Activated T-cell treated with anti-CD3 and anti-CD28 coated beads for 24 hours (primary cell): ENCODE data around the gene CNTF.
"Not testable (repeated sequence)": the region's sequence is repeated elsewhere in the genome, so short reads cannot be mapped to it uniquely, and the experiment has no call there.

Source experiments
- DNase-seq: peaks from one replicate; pipeline ENCODE4 v3.0.0-alpha.2; 2020; ENCODE audit warnings: low read depth

CNTF gene, protein sequence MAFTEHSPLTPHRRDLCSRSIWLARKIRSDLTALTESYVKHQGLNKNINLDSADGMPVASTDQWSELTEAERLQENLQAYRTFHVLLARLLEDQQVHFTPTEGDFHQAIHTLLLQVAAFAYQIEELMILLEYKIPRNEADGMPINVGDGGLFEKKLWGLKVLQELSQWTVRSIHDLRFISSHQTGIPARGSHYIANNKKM

DNA sequence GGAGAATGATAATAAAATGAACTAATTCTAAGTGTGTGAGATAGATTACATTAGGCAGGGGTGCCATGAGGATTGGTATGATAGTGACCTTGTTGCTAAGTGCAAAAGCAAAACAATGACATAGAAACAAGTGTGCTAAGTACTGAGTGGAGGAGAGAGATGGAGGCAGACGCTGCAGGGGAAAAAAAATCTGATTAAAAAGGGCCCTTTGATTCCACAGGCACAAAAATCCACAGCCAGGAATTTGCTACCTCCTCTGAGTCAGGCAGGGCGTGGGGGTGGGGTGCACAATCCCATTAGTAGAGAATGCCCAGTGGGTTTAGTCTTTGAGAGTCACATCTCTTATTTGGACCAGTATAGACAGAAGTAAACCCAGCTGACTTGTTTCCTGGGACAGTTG lies at the start of gene CNTF:
Gene CNTF (plus strand): TSS at position 322 of the 400 bp plus-strand sequence. CDS start 88 bp downstream, outside the sequence.
- DNase-seq: no peak

DNA sequence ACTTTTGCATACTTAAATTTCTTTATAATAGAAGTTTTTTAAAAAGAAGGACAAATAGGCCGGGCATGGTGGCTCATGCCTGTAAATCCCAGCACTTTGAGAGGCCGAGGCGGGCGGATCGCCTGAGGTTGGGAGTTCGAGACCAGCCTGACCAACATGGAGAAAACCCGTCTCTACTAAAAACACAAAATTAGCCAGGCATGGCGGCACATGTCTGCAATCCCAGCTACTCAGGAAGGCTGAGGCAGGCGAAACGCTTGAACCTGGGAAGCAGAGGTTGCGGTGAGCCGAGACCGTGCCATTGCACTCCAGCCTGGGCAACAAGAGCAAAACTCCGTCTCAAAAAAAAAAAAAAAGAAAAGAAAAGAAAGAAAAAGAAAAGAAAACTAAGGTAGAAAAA lies 49.6 kb upstream of the CNTF start:
- not testable (repeated sequence) for DNase-seq

DNA sequence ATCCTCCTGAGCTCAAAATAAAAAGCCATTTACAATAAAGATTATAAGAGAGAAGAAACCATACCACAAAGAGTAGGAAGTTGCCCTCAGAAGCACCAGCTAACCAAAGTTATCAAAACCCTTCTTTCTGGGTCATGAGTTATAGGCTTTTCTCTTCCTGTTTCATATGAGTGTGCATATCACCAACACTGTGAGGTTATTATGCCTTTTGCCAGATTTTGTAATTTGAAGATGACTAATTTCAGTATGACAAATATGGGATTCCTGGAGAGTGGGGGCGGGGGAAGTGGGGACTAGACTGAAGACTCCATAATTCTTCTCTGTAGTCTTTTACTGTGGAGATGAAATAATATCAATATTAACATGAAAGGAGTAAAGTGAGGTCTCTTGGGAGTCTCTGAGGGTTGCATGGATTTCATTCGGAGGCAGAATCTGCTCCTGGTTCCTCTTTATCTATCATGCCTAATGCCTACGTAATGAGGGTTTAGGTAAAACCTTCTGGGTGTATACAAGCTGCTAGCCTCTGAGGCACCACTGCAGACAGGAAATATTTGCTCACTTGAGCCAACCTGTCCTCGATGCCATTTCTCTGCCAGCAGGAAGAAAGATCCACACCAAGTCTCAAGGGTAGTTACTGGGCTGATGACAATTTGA lies 48.9 kb upstream of the CNTF start:
- DNase-seq: peak; percentile 65

DNA sequence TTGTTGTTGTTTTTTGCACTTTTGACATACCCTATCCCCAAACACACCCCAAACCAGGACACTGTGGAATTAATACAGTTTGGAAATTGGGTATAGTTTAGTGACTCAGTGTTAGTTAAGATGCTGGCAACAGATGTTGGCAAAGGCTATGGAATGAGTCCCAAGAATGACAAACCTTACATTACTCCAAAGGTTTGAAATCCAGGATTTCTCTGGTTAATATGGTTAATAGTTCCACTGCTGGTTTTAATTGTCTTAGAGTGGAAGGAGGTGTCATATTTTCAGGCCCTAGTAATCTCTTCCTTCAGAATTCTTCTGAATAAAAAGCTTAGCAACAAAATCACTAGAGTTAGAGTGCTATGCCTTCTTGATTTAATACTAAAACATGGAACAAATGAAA lies 47.6 kb upstream of the CNTF start:
- DNase-seq: no peak

DNA sequence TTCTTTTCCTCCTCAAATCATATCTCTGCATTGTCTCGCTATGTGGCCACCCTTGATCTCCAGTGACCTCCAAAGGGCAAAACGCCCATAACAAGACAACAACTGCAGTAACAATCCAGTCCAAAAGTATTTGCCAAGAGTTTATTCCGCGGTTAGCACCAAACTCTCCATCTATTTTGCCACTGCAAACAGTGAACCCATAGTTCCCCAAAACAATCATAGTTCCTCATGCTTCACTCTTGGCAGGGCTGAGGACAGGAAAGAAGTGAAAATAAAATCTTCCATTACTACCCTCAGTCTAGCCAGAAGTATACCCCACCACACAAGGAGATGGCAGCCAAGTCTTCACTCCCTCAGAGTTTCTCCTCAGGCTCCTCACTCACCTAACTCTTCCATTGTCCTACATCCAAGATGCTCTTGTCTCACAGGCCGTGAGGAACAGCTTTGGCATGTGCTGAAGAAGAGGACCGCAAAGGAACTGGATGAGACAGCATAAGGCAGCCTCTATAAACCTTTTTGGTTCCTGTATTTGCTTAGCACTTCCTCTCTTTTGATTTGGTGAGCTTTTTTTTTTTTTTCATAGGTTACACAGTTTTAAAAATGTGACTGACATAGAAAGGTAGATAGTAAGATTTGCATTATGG lies 47.0 kb upstream of the CNTF start, which contains the start of gene LPXN:
Gene LPXN (minus strand): TSS at position 480 of the 644 bp plus-strand sequence. CDS start 84 bp downstream, at position 396.
- DNase-seq: no peak

DNA sequence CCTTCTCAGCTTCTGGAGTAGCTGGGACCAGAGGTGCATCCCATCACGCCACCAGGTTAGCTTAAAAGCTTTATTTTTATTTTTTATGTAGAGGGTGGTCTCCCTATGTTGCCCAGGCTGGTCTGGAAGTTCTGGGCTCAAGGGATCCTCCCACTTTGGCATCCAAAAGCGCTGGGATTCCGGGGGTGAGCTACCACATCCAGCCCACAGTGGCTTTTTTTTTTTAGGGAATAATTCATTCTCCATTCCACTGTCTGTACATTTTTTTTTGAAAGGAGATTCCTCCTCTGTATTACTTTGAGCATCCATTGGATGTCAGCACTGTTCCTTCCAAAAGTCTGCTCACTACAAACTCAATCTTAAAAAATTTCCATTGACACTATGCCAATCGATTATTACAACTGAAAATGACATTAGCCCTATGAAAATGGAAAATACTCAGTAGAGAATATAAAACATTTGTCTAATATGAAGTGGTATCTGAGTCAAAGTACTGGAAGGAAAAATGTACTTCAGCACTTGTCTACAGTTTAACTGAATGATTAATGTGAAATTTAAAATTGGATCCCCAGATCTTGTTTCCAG lies 45.5 kb upstream of the CNTF start:
- DNase-seq: no peak

DNA sequence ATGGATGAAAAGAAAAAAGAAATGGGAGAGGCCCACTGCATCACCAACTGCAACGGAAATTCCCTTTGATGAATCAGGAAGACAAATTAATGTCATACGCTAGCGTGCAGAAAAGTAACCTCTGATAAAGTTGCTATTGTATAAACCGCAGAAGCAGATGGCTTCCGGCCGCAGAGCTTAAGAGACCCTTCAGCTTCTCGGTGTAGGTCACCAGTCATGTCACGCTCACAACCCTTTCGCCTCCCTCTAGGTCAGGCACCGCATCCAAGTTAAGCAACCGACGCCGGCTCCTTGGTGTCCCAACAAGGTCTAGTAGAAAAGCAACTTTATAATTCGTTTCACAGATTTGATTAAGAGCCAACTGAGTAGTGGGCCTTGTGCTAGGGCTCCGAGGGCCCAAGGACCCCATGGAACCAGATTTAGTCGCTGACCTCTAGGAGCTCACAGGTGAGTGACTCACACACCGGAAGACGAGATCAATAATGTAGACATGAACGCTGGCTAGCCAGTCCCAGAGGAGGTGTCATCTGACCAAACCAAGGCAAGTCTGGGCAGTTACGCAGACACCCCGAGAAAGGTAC lies 44.8 kb upstream of the CNTF start:
- peak; percentile 68 for DNase-seq

DNA sequence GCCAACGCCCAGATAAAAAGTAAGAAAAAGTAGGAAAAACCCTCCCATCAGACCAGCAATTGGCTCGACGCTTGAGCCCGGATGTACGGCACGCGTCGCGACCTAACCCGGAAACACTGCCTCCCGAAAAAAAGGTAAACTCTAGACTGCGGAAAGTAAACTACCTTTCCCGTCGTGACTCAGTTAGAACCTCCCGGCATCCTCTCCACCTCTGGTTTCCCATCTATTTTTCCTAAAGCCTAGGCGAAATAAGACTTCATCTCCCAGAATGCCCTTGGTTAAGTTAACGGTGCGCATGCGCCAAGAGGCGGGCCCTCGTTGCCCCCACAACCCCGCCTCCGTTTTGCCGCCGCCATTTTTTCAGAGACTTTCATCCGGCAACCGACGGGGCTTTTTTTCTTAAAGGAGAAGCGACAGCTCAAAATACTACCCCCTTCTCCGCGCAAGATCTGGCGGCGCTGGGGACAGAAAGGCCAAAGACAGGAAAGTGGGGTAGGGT lies 44.3 kb upstream of the CNTF start:
- DNase-seq: peak; percentile 88

DNA sequence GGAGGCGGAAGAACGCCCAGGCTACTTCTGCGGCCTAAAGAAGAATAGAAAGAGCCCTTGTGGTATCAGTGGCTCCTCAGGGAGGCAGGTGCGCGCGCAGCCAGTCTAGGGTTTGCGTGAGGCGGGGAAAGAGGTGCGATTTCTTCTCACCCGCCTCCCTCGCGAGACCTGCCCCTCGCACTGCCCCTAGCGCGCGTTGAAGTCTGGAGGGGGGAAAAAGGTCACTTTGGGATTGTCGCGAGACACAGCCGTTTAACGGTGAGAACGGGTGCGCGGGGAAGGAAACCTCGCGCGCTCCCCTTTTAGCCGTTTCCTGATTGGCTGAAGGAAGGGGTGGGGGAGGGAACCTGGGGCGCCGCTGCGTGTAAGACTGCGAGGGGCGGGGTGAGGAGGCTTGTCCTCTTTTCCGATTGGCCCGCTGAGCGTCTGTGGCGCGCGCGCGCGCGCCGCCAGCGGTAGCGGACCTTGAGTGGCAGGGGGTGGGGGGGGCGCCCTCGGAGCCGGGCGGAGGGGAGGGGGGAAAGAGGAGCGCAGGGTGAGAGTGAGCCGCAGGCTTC lies 43.8 kb upstream of the CNTF start, which contains the start of gene ZFP91:
Gene ZFP91 (plus strand): TSS at position 429 of the 557 bp plus-strand sequence. CDS start 219 bp downstream, outside the sequence.
- DNase-seq: peak; percentile 95

DNA sequence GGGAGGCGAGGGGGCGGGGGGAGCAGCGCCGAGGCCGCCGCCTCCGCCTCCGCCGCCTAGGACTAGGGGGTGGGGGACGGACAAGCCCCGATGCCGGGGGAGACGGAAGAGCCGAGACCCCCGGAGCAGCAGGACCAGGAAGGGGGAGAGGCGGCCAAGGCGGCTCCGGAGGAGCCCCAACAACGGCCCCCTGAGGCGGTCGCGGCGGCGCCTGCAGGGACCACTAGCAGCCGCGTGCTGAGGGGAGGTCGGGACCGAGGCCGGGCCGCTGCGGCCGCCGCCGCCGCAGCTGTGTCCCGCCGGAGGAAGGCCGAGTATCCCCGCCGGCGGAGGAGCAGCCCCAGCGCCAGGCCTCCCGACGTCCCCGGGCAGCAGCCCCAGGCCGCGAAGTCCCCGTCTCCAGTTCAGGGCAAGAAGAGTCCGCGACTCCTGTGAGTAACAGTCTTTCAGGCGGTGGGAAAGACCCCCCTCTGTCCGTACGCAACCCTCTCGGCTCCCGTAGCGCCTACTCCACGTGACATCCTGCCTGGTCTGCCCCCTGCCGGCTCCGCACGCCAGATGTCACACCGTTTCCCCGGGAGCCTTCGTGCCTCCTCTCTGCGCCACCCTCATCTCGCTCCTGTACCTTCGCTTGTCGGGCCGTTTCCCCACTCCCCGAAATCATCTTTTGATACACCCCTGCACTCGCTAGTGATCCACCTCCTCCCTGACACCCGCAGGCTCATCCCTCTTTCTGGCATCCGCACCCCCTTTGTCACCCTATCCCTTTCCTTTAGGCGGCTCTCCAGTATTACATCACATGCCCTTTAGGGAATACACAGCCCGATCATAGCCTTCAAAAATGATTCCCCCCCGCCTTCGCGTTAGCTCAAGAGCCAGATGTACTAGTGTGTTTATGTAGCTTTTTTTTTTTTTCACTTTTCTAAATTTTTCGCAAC lies 43.0 kb upstream of the CNTF start:
- DNase-seq: peak; percentile 87

DNA sequence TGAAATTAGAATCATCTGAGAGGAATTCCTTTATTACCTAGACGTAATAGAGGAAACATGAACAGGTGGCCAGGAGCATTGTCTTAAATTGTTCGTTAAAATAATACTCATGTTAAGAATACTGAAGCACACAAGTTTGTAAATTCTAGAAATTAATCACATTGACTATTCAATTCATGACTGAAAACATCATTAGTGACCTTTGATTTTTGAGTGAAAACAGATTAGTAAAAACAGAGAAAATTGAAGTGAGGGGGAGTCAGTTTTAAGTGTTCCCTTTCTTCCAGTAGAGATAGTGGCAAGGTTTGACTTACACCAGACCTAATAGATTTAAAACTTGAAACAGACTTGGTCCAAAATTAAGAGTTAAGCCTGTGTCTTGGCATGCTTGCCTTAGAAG lies 42.2 kb upstream of the CNTF start:
- no peak for DNase-seq

DNA sequence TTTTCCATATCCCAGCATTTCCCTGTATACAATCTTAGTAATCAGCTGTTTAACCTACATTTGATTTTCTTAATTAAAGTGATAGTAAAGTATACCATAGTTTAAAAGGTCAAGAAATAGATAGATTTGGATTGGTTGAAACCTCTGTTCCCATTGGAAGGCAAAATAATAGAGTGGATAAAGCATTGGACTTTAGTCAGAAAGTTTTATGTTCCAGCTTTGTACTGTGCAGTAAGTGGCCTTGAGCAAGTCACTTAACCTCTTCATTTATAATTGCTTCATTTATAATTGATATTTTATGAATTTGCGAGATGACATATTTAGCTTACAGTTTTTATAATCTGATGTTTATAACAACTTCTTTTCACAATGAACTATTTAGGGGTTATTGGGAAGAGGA lies 40.0 kb upstream of the CNTF start:
- DNase-seq: no peak

DNA sequence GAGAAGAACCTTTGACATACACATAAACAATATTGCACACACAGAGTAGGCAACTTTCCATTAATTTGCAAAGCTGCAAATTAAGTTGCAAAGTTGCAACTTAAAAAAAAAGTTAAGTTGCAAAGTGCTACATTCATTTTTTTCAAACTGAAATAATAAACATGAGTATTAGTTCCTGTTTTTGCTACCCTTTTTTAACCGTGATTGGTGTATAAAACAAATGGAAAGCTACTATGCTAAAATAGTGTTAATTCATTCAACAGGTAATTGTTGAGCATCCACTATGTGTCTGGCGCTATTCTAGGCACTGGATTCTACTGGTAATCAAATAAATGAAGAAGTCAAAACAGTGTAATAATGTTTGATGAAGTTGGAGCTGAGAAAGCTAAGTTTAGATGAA lies 35.5 kb upstream of the CNTF start:
- DNase-seq: no peak

DNA sequence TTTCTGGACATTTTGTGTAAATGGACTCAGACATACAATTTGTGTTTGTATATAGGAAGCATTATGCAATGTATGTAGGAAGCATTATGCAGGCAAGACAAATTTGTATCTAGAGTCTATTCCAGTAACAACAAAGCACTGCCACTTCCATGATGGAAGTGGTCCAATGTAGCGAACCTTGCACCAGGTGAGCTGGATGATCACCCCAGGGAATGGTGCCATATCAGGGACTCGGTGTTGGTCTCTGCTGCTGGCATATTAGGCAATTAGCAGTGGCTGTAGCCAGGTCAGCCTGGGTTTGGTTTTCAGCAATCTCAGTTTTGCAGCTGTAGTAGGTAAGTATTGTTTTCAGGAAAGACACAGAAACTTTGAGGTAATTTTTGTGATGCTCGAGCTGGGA lies 30.8 kb upstream of the CNTF start:
- no peak for DNase-seq

DNA sequence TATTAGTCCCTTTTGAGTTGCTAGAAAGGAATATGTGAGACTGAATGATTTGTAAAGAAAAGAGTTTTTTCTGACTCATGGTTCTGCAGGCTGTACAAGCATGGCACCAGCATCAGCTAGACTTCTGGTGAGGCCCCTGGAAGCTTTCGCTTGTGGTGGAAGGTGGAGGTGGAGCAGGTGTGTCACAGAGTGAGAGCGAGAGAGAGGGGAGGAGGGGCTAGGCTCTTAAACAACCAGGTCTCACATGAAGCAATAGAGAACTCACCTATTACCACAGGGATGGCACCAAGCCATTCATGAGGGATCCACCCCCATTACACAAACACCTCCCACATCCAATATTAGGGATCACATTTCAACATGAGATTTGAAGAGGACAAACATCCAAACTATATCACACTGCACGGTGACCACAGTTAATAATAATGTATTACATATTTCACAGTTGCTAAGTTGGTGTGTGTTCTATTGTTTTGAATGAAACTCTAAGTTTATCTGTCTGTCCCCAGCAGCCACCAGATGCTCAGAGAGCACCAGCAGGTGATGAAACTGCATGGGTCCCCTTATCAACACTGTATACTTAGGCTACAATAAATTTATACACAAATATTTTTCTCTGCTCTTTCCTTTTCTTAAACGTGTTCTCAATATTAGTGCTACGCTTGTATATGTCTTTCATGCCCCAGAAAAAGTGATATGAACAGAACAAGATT lies 29.5 kb upstream of the CNTF start:
- peak; percentile 48 for DNase-seq

DNA sequence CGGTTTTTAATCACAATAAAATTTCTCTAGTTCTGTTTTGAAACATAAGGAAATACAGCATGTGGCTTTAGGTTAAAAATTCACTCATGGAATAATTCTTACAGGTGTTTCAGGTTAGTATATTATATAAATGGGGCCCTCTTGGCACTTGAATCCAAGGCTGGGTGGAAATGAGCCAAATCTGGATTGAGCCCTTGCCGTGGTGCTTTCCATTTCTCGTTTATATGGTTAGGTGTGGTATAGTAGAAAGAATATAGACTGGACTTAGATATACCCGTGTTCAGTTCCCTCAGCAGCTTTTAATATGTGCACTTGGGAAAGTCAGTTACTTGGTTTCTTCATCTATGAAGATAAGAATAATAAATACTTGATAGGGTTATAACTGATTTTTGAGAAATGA lies 27.6 kb upstream of the CNTF start:
- no peak for DNase-seq

DNA sequence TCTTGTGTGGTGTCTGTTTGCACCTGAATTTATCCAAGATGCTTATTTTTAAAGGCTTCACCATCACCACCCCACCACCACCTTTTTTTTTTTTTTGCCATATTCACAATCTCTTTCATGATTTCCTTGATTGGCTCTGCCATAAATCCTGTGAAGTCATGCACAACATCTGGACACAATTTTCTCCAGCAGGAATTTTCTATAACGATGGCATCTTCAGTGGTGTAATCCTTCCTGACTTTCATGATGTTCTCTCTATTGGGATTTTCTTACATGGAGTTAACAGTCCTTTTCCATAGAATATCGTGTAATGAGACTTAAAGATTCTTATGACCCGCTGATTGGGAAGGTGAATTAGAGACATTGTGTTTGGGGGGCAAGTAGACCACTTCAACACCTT lies 25.8 kb upstream of the CNTF start:
- no peak for DNase-seq

DNA sequence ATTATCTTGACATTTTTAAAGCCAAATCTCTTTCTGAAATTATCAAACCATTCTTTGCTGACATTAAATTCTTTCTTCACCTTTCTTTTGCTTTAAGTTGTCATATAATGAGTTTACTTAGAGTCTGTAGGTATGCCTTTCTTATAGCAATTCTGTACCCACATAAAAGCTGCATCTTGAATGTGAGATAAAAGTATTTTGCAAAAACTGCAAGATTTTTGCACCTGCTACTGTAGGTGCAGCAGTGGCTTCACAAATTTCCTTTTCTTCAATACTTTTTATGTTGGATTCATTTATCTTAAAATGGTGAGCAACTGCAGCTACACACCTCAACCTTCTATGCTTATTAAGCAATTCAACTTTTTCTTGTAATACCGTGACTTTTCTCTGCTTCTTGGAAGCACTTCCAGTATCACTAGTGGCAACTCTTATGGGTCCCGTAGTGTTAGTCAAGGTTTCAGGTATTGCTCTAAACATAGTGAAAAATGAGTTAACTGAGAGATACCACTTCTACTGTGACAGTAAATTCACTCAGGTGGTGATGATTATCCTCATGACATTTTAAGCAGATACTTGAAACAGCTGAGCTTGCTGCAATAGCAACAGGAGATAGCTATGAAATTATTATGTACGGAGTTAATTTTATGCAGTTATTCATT lies 24.9 kb upstream of the CNTF start:
- DNase-seq: no peak

DNA sequence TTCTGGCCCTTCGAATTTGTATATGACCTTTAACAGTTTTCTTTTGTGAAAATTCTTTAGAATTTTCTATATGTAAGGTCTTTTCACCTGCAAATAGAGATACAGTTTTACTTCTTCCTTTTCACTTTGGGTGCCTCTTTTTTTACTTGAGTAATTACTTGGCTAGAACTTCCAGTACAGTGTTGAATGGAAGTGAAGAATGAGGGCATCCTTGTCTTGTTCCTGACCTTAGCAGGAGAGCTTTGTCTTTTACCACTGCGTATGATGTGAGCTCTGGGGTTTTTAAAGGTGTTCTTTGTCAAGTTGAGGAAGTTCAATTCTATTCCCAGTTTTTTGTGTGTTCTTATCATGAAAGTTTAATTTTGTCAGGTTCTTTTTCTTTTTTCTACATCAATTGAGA lies 22.0 kb upstream of the CNTF start:
- no peak for DNase-seq
